RPMI8226 (cell line): ENCODE data around the gene TIE1.
"Not testable (repeated sequence)": the region's sequence is repeated elsewhere in the genome, so short reads cannot be mapped to it uniquely, and the experiment has no call there.

Experiments
- DNase-seq: peaks from one replicate; pipeline ENCODE4 v3.0.0-alpha.2; 2015

TIE1 gene

GRCh38 chr1:43366179-43366578, 65.4 kb downstream of the TIE1 start:
- no peak for DNase-seq

GRCh38 chr1:43366601-43367025, 65.8 kb downstream of the TIE1 start:
- DNase-seq, result no peak

- peak; percentile 46 for DNase-seq
Observed at GRCh38 chr1:43367026-43367903, 66.5 kb downstream of the TIE1 start.

GRCh38 chr1:43367904-43368645, 67.3 kb downstream of the TIE1 start, which contains the start of gene ELOVL1:
ELOVL1 (minus strand) TSS chr1:43368011; CDS start chr1:43365609, 2,402 bp downstream.
- DNase-seq, result peak; percentile 97

GRCh38 chr1:43368646-43369020, 67.9 kb downstream of the TIE1 start:
- DNase-seq, result no peak

- not testable (repeated sequence) for DNase-seq
Observed at GRCh38 chr1:43369779-43370178, 69.0 kb downstream of the TIE1 start.

GRCh38 chr1:43370564-43370963, 69.8 kb downstream of the TIE1 start:
- no peak for DNase-seq

- DNase-seq, result no peak
Observed at GRCh38 chr1:43372172-43372571, 71.4 kb downstream of the TIE1 start.
